WERI-Rb-1 (cell line): Measurements from ENCODE around the gene MIDN.

Experiments
- DNase-seq: peaks from one replicate; pipeline ENCODE4 v3.0.0-alpha.2; 2020
- H3K27ac ChIP-seq: fragments of 250-450 bp; sonication (Bioruptor Pico); 2 replicates; pipeline ENCODE4 v1.5.1; 2020; ENCODE audit warnings: mild to moderate bottlenecking, moderate library complexity
- H3K27me3 ChIP-seq: fragments of 250-450 bp; sonication (Bioruptor Pico); 2 replicates; pipeline ENCODE4 v1.5.1; 2021; ENCODE audit warnings: mild to moderate bottlenecking, low read depth, moderate library complexity; ENCODE audit not compliant: insufficient read depth, severe bottlenecking
- H3K36me3 ChIP-seq: fragments of 250-450 bp; sonication (Bioruptor Pico); 2 replicates; pipeline ENCODE4 v1.5.1; 2020; ENCODE audit warnings: mild to moderate bottlenecking, moderate library complexity
- H3K4me3 ChIP-seq: 2 replicates; pipeline ENCODE4 v1.5.1; 2011; ENCODE audit warnings: low read depth, mild to moderate bottlenecking, control low read depth, low read length
- H3K9me3 ChIP-seq: fragments of 250-450 bp; sonication (Bioruptor Pico); 2 replicates; pipeline ENCODE4 v1.5.1; 2021; ENCODE audit warnings: mild to moderate bottlenecking, moderate library complexity; ENCODE audit not compliant: severe bottlenecking
- CTCF ChIP-seq: IDR thresholded peaks from 2 replicates; pipeline ENCODE4 v1.5.1; 2011; ENCODE audit warnings: low read depth, mild to moderate bottlenecking, control low read depth, inconsistent platforms, low read length

The MIDN gene

GRCh38 chr19:1252821-1253513 is 4.6 kb downstream of the MIDN start:
- no peak for TF ChIP-seq CTCF
- Histone ChIP-seq H3K27me3 (no peaks in the 10 kb centered on the region), H3K36me3 (peaks cover 73% of the 10 kb centered on the region), H3K27ac (peak overlapping the region; percentile 16; the same call in 1 of the 2 replicates), H3K9me3 (no peaks in the 10 kb centered on the region), H3K4me3 (no peak overlapping the region)
- DNase-seq, result no peak

GRCh38 chr19:1253514-1254080 is 5.2 kb downstream of the MIDN start:
- Histone ChIP-seq H3K9me3 (no peaks in the 10 kb centered on the region), H3K27me3 (no peaks in the 10 kb centered on the region), H3K36me3 (peaks cover 77% of the 10 kb centered on the region), H3K4me3 (no peak overlapping the region), H3K27ac (no peak overlapping the region)
- no peak for TF ChIP-seq CTCF
- DNase-seq, result no peak

- H3K27me3 ChIP-seq, result no peaks in the 10 kb centered on the region
- DNase-seq, result no peak
- no peak for TF ChIP-seq CTCF
- H3K9me3 ChIP-seq, result no peaks in the 10 kb centered on the region
- H3K27ac ChIP-seq, result no peak overlapping the region
- H3K36me3 ChIP-seq, result peaks cover 77% of the 10 kb centered on the region
- H3K4me3 ChIP-seq, result no peak overlapping the region
Observed at GRCh38 chr19:1254081-1254527, 5.7 kb downstream of the MIDN start.

GRCh38 chr19:1254530-1255185 is 6.3 kb downstream of the MIDN start:
- H3K27me3 ChIP-seq, result no peaks in the 10 kb centered on the region
- no peak overlapping the region for H3K4me3 ChIP-seq
- no peak overlapping the region for H3K27ac ChIP-seq
- no peak for DNase-seq
- no peaks in the 10 kb centered on the region for H3K9me3 ChIP-seq
- no peak for TF ChIP-seq CTCF
- H3K36me3 ChIP-seq, result peaks cover 77% of the 10 kb centered on the region

GRCh38 chr19:1255186-1256161 is 7.1 kb downstream of the MIDN start:
- DNase-seq, result no peak
- Histone ChIP-seq H3K36me3 (peaks cover 73% of the 10 kb centered on the region), H3K4me3 (no peak overlapping the region), H3K9me3 (no peaks in the 10 kb centered on the region), H3K27me3 (no peaks in the 10 kb centered on the region), H3K27ac (no peak overlapping the region)
- TF ChIP-seq CTCF, result no peak
